GM19395 (cell line): ENCODE measurements around the gene MAN2B2.
"Not testable (repeated sequence)": the region's sequence is repeated elsewhere in the genome, so short reads cannot be mapped to it uniquely, and the experiment has no call there.

Experiments used
- ATAC-seq: cut with Tn5 transposase; IDR thresholded peaks from one replicate; pipeline ENCODE4 v1.9.1; 2021; ENCODE audit warnings: mild to moderate bottlenecking, moderate library complexity; ENCODE audit not compliant: unreplicated experiment

Gene MAN2B2

DNA sequence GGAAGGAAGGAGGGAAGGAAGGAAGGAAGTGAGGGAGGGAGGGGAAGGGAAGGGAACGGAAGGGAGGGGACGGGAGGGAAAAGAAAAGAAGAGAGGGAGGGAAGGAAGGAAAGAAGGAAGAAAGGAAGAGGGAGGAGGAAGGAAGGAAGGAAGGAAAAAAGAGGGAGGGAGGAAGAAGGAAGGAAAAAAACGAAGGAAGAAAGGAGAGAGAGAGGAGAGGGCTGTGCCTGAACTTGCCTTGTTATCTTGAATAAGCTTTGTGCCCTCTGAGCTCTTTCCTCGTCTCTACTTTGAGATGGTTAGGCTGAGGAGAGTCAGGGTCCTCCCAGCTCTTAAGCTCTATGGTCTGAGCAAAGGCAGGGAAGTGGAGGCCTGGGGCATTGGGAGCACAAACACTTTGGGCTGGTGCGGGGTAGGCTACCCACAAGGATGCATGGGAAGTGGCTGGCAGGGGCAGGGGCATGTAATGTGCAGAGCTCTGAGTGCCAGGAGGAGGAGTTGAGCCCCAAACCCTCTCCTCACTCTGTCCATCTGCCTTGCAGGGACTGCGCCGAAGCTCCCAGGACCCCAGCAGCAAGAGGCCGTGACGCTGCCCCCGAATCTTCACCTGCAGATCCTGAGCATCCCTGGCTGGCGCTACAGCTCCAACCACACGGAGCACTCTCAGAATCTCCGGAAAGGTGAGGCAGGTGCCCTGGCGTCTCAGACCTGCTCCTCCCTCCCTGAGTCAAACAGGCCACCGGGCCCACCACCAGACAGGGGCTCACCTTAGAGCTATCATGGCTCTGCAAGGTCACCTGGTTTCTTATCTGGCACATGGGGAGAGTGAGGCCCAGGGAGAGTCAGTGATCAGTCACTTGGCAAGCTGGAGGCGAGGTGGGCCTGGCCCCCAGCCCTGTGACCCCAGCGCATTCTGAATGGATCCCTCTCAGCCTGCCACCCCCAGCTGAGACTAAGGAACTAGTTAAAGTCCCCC is 39.0 kb downstream of the MAN2B2 start:
- no peak for ATAC-seq

DNA sequence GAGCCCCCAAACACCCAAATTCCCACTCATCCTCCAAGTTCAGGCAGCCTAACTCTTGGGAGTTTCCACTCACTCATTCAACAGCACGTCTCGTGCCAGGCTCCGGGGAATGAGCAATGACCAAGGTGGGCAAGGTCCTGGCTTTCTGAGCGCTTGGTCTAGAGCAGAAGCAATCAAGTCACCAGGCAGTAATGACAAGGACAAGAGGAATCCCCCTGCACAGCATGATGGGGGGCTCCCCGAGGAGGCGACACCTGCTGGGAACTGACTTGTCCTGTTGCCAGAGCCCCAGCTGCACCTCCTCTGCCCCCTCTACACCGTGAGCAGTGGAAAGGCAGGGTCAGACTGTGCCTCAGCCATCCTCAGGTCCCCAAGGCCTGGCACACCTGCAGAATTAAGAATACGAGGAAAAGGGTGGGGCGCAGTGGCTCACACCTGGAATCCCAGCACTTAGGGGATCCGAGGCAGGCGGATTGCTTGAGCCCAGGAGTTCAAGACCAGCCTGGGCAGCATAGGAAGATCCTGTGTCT is 39.8 kb downstream of the MAN2B2 start:
- ATAC-seq = no peak

DNA sequence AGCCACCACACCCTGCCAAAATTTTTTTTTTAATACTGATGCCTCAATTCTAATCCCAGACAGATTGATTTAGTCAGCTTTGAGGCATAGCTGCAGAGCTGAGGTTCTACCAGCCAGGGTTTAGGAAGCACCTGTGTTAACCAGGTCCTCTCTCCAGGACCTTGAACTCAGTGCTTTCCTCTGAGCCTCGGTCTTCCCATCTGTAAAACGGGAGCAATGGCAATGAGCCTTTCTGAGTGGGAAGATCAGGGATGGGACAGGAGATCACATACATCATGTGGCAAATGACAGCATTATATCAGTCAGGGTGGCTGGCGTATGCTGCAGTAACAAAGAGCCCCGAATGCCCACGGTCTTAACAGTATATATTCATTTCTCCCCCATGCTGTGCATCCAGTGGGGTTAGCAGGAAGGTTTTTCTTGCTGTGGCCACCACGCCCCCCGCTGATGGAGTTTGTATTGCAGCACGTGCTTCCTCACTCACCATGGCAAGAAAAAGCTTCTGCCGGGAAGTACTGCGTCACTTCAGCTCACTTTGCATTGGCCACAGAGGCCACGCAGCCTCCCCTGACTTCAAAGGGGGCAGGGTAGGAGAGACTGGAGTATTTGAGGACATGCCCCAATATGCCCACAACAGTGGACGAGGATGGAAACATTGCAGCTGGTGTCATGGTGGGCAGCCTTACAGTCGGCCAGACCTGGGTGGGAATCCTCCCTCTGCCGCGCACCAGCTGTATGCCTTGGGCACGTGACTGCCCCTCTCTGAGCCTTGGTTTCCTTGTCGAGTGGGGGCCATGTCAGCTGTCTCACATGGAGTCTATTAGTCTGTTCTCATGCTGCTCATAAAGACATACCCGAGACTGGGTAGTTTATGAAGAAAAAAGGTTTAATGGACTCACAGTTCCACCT is 41.4 kb downstream of the MAN2B2 start:
- no peak for ATAC-seq

DNA sequence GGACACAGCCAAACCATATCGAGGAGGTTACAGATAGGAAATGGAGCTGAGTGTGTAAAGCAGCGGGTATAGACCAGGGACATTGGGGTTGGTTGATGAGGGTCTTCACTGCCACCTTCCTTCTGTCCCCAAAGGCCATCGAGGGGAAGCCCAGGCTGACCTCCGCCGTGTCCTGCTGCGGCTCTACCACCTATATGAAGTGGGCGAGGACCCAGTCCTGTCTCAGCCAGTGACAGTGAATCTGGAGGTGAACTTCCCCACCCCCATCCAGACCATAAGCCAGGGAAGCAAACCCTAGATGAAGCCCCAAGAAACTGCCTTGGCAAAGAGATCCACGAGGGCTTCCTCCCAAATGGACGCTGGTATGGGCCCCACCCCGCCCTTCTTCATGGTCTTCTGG is 42.3 kb downstream of the MAN2B2 start:
- no peak for ATAC-seq

DNA sequence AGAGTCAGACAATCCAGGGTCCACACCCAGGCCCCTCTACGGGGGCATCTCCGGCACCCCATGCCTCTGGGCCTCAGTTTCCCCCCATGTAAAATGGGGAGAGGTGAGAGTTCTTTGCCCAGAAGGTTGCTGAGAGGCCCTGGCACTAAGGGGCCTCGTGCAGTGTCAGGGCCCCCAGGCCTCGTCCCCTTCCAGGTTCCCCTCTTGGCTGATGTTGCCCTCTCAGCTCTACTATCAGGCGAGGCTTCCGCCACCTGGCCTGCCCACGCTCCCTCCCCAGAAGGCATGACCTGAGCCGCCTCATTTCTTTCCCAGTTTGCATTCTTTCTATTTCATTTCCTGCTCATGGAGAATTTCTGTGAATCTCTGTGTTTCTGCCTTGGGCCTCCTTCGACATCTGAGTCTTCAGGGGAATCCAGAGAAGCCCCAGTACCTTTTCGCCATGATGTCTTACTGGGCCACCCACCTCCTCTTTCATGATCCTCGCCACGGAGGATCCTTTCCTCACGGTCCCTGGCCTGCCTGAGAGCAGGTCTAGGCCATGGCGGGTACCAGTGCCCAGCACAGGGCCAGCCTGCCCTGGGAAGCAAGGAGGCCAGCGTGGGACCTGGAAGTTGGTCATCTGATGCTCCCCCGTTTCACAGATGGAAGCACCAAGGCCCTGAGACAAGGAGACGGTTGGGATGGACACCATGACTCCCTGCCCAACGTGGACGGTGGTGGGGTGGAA is 43.6 kb downstream of the MAN2B2 start:
- no peak for ATAC-seq

DNA sequence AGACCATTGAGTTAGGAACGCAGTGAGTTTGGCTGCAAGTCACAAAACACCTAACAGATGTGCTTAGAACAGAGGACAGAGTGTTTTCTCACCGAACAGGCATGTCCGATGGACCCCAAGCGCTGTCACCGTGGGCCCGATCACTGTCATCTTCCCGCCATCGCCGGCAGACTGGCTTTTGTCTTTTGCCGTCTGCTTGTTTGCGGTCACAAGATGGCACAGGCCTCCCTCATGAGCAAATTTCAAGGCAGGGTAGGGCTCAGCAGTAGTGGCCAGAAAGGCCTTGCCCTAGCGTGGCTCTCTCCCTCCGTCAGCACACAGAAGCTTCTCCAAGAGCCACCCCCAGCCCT is 44.1 kb downstream of the MAN2B2 start:
- ATAC-seq = no peak

DNA sequence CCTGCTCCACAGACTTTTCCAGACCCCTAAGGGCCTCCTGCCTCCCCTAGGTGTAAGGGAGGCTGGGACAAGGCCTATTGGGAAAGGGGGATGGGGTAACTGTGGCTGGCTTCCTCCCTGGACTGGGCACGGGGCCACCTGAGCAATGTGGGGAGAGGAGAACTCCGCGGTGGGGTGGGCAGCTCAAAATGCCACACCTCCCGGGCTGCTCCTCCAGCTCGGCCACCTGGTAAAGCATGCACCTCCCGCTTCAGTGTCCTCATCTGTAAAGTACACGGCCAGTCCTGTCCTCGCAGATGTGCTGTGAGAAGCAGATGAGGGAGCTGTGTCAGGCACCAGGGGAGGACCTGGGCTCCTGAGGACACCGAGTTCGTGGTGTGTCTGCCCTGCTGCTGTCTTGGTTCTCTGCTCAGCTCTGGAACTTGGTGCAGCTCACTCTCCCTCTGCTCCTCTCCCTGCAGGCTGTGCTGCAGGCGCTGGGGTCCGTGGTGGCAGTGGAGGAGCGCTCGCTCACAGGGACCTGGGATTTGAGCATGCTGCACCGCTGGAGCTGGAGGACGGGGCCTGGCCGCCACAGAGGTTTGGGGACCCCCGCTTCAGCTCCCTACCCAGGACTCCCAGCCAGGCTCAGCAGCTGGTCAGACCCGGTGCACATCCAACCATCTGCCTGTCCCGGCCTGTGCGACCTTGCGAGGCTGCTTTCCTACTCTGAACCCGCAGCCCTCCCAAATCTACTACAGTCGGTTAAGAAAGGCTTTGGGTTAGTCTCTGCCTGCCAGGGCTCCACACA is 44.7 kb downstream of the MAN2B2 start:
- no peak for ATAC-seq

DNA sequence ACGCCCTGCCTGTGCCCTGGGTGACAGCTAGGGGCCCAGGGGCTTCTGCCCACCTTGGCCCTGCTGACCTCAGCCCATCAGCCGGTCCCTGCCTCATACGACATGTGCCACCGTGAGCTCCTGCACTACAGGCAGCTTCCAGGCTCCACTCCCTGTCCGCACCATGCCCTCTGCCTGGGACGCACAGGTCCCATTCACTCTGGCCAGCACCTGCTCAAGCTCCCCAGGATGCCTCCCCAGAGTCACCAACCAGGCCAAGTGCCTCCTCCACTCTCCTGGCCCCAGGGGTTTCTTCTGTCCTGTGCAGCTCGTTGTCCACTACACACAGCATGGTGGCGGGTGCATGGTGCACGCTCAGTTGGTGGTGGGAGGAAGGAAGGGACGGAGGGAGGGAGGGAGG is 45.3 kb downstream of the MAN2B2 start:
- ATAC-seq = no peak

DNA sequence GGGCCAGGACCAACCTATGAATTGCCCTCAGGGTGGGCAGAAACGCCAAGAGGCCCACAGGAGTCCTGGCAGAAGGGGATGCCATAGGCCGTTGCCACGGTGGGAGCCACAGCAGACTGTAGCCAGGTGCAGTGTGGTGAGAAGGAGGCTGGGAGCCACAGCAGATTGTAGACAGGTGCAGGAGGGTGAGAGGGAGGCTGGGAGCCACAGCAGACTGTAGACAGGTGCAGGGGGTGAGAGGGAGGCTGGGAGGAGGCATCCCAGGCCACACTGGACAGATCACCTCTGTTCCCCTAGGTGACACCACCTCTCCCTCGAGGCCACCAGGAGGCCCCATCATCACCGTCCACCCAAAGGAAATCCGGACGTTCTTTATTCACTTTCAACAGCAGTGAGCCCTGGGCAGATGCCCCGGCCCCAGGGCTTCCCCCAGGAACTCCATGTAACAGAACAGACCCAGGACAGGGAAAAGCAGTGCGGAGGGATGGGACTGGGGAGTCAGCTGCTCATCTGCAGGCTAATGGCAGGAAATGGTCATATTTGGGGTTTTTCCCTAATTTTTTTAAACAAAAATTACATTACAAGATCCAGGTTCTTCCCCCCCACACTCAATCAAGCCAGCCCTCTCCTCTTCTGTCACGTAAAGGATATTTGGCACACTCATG is 46.0 kb downstream of the MAN2B2 start:
- no peak for ATAC-seq

DNA sequence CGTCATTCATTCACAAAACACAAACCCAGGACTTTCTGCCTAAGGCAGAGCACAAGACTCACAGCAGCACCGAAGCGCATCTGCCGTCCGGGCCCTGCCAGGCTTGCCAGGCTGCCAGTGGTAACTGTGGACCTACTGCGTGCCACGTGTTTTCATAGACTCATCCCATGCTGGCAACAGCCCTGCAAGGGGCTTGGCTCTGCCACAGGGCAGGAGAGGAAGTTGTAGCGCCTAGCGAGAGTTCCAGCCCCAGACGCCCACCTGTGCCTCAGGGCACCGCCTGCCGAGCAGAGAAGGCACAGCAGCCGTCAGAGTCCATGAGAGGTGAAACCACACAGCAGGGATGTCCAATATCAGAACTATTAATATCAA is 46.6 kb downstream of the MAN2B2 start:
- ATAC-seq = no peak

DNA sequence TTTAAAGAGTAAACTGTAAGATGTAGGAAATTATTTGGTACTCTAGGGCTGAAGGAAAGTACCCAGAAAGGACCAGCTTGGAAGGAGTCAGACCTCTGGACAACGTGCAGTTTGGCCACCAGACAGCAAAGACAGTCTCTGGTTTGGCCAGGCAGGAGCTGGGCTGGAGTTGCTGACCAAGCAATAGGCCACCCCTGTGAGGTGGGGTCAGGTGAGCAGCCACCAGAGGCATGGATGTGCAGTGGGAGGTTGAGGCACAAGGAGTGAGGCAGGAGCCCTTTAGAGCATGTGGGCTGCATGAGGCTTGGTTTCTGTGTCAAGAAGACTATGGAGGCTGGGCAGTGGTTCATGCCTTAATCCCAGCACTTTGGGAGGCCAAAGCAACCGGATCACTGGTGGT is 47.8 kb downstream of the MAN2B2 start:
- ATAC-seq = no peak

DNA sequence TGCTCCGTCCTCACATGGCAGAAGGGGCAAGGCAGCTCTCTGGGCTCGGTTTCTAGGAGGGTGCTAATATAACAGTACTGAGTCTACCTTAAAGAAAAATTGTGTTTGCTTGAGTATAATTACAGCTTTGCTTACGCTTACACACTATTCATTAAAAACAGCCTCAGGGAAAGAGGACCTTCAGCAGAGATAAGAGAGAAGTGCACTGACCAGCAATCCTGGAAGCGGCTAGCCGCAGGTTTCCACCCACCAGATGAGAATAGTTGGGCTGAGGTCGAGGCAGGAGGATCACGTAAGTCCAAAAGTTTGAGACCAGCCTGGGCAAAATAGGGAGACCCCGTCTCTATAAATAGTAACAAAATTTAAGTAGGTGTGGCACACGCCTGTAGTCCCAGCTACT is 50.3 kb downstream of the MAN2B2 start:
- no peak for ATAC-seq

DNA sequence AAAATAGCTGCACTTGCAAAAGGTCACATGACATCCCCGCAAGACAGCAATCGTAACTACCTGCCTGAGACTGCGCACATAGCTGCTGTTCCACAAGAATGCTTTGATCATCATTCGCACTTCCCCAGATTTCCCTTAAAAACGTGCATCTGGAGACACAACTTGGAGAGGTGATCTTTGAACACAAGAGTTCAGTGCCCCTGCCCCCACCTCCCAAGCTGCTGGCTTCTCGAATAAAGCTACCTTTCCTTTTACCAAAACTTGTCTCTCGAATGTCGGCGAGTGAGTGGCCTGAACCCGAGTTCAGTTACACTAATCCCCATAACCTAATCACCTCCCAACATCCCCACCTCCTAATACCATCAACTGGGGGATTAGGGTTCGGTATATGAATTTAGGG is 51.1 kb downstream of the MAN2B2 start:
- ATAC-seq = no peak

DNA sequence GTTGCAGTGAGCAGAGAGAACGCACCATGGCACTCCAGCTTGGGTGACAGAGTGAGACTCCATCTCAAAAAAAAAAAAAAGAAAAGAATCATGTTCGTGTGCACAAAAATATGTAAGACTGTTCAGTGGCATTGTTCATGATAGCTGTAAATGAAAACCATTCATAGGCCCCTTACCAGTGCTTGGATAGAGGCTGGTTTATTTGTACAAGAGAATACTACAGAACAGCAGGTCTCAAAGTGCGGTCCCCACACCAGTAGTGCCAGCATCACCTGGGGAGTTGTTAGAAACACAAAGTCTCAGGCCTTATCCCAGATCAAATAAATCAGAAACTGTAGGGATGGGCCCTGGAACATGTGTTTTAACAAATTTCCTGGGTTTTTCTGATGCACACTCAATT is 52.8 kb downstream of the MAN2B2 start:
- no peak for ATAC-seq

DNA sequence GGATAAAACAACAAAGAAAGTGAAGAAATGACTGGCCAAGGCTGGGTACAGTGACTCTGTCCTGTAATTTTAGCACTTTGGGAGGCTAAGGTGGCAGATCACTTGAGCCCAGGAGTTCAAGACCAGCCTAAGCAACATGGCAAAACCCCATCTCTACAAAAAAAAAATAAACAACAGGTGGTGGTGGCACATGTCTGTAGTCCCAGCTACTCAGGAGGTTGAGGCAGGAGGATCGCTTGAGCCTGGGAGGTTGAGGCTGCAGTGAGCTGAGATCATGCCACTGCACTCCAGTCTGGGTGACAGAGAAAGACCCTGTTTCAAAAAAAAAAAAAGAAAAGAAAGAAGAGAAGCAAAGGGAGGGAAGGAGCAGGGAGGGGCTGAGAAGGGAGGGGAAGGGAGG is 53.5 kb downstream of the MAN2B2 start:
- ATAC-seq = not testable (repeated sequence)

DNA sequence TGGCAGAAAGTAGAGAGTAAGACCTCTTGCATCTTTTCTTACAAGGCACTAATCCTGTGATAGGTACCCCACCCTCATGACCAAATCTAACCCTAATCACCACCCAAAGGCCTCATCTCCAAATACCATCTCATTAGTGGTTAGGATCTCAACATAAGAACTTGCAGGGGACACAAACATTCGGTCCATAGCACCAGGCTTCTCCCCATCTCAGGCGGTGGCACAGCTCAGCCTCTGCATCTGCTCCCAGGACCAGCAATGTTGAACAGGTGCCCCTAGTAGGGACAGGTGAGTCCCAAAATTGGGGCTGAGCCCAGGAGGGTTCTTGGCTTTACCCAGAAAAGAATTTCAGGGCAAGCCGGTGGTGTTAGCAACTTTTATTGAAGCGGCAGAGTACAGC is 57.1 kb downstream of the MAN2B2 start:
- no peak for ATAC-seq

DNA sequence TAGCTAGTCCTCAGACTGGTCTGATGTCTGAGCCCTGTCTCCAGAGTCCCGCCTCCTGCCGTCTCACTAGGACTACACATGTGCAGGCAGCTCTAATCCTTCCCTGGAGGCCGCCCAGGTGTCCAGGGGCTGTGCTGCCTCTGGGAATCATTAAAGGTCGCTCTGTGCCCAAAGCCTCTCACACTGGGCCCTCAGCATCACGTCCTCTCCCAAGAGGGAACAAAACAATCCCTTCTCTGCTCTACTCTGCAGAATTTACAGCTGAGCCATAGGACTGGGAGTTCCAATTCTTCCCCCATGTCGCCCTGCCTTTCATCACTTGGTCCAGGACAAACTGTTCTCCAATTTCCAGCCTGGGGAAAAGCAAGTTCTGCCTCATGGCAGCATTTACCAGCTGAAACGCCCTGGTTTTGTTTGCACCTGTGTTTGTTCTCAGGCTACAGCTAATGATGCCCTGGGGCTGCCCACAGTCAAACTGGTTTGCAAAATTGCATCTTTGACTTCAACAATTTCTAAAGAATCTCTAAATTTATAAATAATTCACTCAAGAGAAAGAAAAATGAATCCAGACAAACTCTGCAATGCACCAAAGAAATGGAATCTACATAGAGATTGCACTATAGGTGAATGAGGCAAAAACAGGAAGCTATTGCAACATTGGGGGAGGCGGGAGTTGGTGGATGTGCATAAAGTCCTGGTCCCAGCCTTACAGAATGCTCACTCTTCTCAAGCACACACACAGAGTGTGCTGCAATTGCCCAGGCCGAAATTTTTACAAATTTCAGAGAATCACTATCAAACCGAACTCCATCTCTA is 58.3 kb downstream of the MAN2B2 start:
- no peak for ATAC-seq

DNA sequence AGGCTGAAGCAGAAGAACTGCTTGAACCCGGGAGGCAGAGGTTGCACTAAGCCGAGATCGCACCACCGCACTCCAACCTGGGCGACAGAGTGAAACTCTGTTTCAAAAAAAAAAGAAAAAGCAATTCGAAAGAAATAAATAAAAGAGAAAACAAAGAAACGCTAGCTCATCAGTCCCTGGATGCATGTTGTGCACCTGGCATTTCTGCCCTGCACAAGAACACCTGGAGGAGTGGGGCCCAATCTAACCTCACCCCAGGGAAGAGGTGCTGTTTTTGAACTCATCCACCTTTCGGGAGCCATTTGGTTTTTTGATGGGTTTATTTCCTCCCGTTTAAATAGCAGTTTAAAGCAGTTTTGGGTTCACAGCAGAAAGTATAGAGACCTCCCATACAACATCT is 59.8 kb downstream of the MAN2B2 start:
- no peak for ATAC-seq

DNA sequence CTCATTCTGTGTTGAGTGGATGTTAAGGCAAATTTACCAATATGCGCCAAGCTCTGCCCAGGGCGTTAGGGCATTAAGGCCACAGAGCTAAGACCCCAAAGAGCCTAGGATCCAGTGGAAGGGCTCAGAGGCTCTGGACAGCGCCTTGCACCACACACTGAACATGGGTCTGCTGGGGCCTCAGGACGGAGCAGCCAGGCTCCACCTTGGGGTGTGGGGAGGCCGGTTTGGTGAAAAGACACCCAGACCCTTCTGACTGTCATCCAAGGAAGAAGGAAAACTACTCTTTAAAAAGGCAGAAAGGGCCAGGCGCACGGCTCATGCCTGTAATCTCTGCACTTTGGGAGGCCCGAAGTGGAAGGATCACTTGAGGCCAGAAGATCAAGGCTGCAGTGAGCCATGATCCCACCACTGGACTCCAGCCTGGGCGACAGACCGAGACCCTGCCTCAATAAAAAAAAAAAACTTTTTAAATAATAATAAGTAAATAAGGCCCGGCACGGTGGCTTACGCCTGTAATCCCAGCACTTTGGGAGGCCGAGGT is 64.2 kb downstream of the MAN2B2 start:
- no peak for ATAC-seq
